RWPE2 (cell line): ENCODE measurements around the gene MAPK1.
"Not testable (repeated sequence)": the region's sequence is repeated elsewhere in the genome, so short reads cannot be mapped to it uniquely, and the experiment has no call there.

Experiments
- ATAC-seq: fragments of 200-7000 bp; cut with Tn5 transposase; 3 replicates; pipeline ENCODE4 v1.9.1; 2021; ENCODE audit warnings: low read depth
- DNase-seq: peaks from one replicate; pipeline ENCODE4 v3.0.0-alpha.2; 2020; ENCODE audit warnings: low spot score
- H3K27ac ChIP-seq: fragments of 450-650 bp; 2 replicates; pipeline ENCODE4 v1.5.1; 2017; ENCODE audit warnings: mild to moderate bottlenecking; ENCODE audit not compliant: poor library complexity, severe bottlenecking
- H3K27me3 ChIP-seq: fragments of 250-450 bp; sonication (Bioruptor Pico); 2 replicates; pipeline ENCODE4 v1.5.1; 2021; ENCODE audit warnings: mild to moderate bottlenecking, moderate library complexity; ENCODE audit not compliant: insufficient read depth, poor library complexity, severe bottlenecking
- H3K36me3 ChIP-seq: fragments of 250-450 bp; sonication (Bioruptor Pico); 2 replicates; pipeline ENCODE4 v1.5.1; 2020; ENCODE audit warnings: low read depth, mild to moderate bottlenecking, moderate library complexity
- H3K4me1 ChIP-seq: fragments of 250-450 bp; sonication (Bioruptor Pico); 2 replicates; pipeline ENCODE4 v1.5.1; 2021; ENCODE audit warnings: mild to moderate bottlenecking, moderate library complexity; ENCODE audit not compliant: insufficient read depth, poor library complexity, severe bottlenecking
- H3K4me3 ChIP-seq: fragments of 250-450 bp; sonication (Bioruptor Pico); 2 replicates; pipeline ENCODE4 v1.5.1; 2021; ENCODE audit warnings: mild to moderate bottlenecking, moderate library complexity; ENCODE audit not compliant: severe bottlenecking
- H3K9me3 ChIP-seq: fragments of 250-450 bp; sonication (Bioruptor Pico); 2 replicates; pipeline ENCODE4 v1.5.1; 2021; ENCODE audit warnings: mild to moderate bottlenecking, moderate library complexity; ENCODE audit not compliant: severe bottlenecking
- CTCF ChIP-seq: fragments of 450-650 bp; IDR thresholded peaks from one replicate; pipeline ENCODE4 v1.5.1; 2017; ENCODE audit warnings: mild to moderate bottlenecking, moderate library complexity; ENCODE audit not compliant: poor library complexity, severe bottlenecking

MAPK1 gene

GRCh38 chr22:21909871-21910270, 42.4 kb upstream of the MAPK1 start:
- no peaks in the 10 kb centered on the region for H3K4me1 ChIP-seq
- no peaks in the 10 kb centered on the region for H3K27me3 ChIP-seq
- H3K9me3 ChIP-seq = peaks cover 2% of the 10 kb centered on the region
- ATAC-seq = no peak
- H3K4me3 ChIP-seq = no peak overlapping the region
- DNase-seq = no peak
- no peaks in the 10 kb centered on the region for H3K36me3 ChIP-seq
- H3K27ac ChIP-seq = no peak overlapping the region
- TF ChIP-seq CTCF = no peak

- no peak overlapping the region for H3K27ac ChIP-seq
- no peaks in the 10 kb centered on the region for H3K4me1 ChIP-seq
These were observed 40.4 kb upstream of the MAPK1 start for GRCh38 chr22:21907638-21908522.

GRCh38 chr22:21905234-21905633, 37.8 kb upstream of the MAPK1 start:
- not testable (repeated sequence) for H3K36me3 ChIP-seq, H3K9me3 ChIP-seq, ATAC-seq, H3K27me3 ChIP-seq, H3K4me3 ChIP-seq, H3K27ac ChIP-seq, H3K4me1 ChIP-seq, DNase-seq

More at GRCh38 chr22:21907638-21908522, 40.4 kb upstream of the MAPK1 start:
- Histone ChIP-seq H3K36me3 (no peaks in the 10 kb centered on the region), H3K9me3 (no peaks in the 10 kb centered on the region), H3K27me3 (no peaks in the 10 kb centered on the region), H3K4me3 (no peak overlapping the region)
- no peak for TF ChIP-seq CTCF
- ATAC-seq (no peak), DNase-seq (no peak)

- Histone ChIP-seq H3K27me3 (no peaks in the 10 kb centered on the region), H3K36me3 (no peaks in the 10 kb centered on the region), H3K4me3 (no peak overlapping the region), H3K4me1 (no peaks in the 10 kb centered on the region), H3K27ac (no peak overlapping the region), H3K9me3 (no peaks in the 10 kb centered on the region)
- no peak for DNase-seq
- ATAC-seq = no peak
- TF ChIP-seq CTCF = no peak
These were observed 36.9 kb upstream of the MAPK1 start for GRCh38 chr22:21904250-21904789.

GRCh38 chr22:21903283-21903682, 35.8 kb upstream of the MAPK1 start:
- Histone ChIP-seq H3K4me1 (no peaks in the 10 kb centered on the region), H3K36me3 (no peaks in the 10 kb centered on the region), H3K27ac (no peak overlapping the region), H3K4me3 (no peak overlapping the region), H3K27me3 (no peaks in the 10 kb centered on the region), H3K9me3 (no peaks in the 10 kb centered on the region)
- no peak for TF ChIP-seq CTCF
- ATAC-seq (no peak), DNase-seq (no peak)
